H9 (cell line): Measurements from ENCODE around the gene FAM227B. TPM values are rescaled to one million over a fixed set of nuclear protein-coding genes. Genes with fewer than 3 reads are reported as not detected.

ENCODE experiments used
- DNase-seq: peaks from one replicate; pipeline ENCODE4 v3.0.0-alpha.2; 2017
- H2AFZ ChIP-seq: one replicate; pipeline ENCODE4 v1.6.1; 2013; ENCODE audit warnings: mild to moderate bottlenecking, low read length, control low read depth, moderate library complexity
- H2AK5ac ChIP-seq: 2 replicates; pipeline ENCODE4 v1.6.1; 2013; ENCODE audit warnings: low read length, control low read depth, mixed read lengths; ENCODE audit not compliant: insufficient read length
- H2BK120ac ChIP-seq: one replicate; pipeline ENCODE4 v1.6.1; 2013; ENCODE audit warnings: low read depth, mild to moderate bottlenecking, low read length, control low read depth, inconsistent platforms; ENCODE audit not compliant: poor library complexity, severe bottlenecking
- H2BK12ac ChIP-seq: 2 replicates; pipeline ENCODE4 v1.6.1; 2013; ENCODE audit warnings: low read length, control low read depth, mixed read lengths, low read depth; ENCODE audit not compliant: insufficient read length
- H2BK15ac ChIP-seq: 2 replicates; pipeline ENCODE4 v1.6.1; 2013; ENCODE audit warnings: low read depth, low read length, control low read depth
- H2BK20ac ChIP-seq: one replicate; pipeline ENCODE4 v1.6.1; 2013; ENCODE audit warnings: low read depth, mild to moderate bottlenecking, low read length, control low read depth, inconsistent platforms; ENCODE audit not compliant: poor library complexity, severe bottlenecking
- H2BK5ac ChIP-seq: 2 replicates; pipeline ENCODE4 v1.6.1; 2013; ENCODE audit warnings: low read length, control low read depth, mixed read lengths; ENCODE audit not compliant: insufficient read length
- H3K14ac ChIP-seq: 2 replicates; pipeline ENCODE4 v1.6.1; 2013; ENCODE audit warnings: low read length, control low read depth; ENCODE audit not compliant: insufficient read depth
- H3K18ac ChIP-seq: 2 replicates; pipeline ENCODE4 v1.6.1; 2013; ENCODE audit warnings: low read depth, mild to moderate bottlenecking, mixed read lengths, low read length, control low read depth; ENCODE audit not compliant: insufficient read length
- H3K23ac ChIP-seq: 2 replicates; pipeline ENCODE4 v1.6.1; 2013; ENCODE audit warnings: low read length, control low read depth, mixed read lengths, low read depth; ENCODE audit not compliant: insufficient read length
- H3K23me2 ChIP-seq: 2 replicates; pipeline ENCODE4 v1.6.1; 2013; ENCODE audit warnings: low read depth, mild to moderate bottlenecking, mixed read lengths, low read length, control low read depth; ENCODE audit not compliant: insufficient read length, poor library complexity, severe bottlenecking
- H3K27ac ChIP-seq: 2 replicates; pipeline ENCODE4 v1.5.1; 2013; ENCODE audit warnings: low read length, control low read depth, mixed read lengths, low read depth; ENCODE audit not compliant: insufficient read length
- H3K27me3 ChIP-seq: 2 replicates; pipeline ENCODE4 v1.6.1; 2013; ENCODE audit warnings: low read length, control low read depth, inconsistent platforms; ENCODE audit not compliant: insufficient read depth
- H3K4ac ChIP-seq: 2 replicates; pipeline ENCODE4 v1.6.1; 2013; ENCODE audit warnings: low read depth, mild to moderate bottlenecking, control low read depth, inconsistent platforms, low read length, moderate library complexity
- H3K4me1 ChIP-seq: 2 replicates; pipeline ENCODE4 v1.6.1; 2013; ENCODE audit warnings: low read length, control low read depth, inconsistent platforms; ENCODE audit not compliant: insufficient read depth
- H3K4me2 ChIP-seq: 2 replicates; pipeline ENCODE4 v1.6.1; 2013; ENCODE audit warnings: low read length, control low read depth, mixed read lengths; ENCODE audit not compliant: insufficient read length, insufficient read depth
- H3K56ac ChIP-seq: 2 replicates; pipeline ENCODE4 v1.6.1; 2013; ENCODE audit warnings: low read depth, mild to moderate bottlenecking, mixed read lengths, low read length, control low read depth; ENCODE audit not compliant: insufficient read length
- H3K79me1 ChIP-seq: 2 replicates; pipeline ENCODE4 v1.6.1; 2013; ENCODE audit warnings: low read depth, mild to moderate bottlenecking, moderate library complexity, low read length, control low read depth, inconsistent platforms; ENCODE audit not compliant: insufficient read depth, poor library complexity, severe bottlenecking
- H3K79me2 ChIP-seq: 2 replicates; pipeline ENCODE4 v1.6.1; 2013; ENCODE audit warnings: low read length, control low read depth, inconsistent platforms; ENCODE audit not compliant: insufficient read depth
- H3K9ac ChIP-seq: 2 replicates; pipeline ENCODE4 v1.6.1; 2013; ENCODE audit warnings: low read length, control low read depth, mixed read lengths; ENCODE audit not compliant: insufficient read length; ENCODE audit errors: extremely low read depth
- H3K9me3 ChIP-seq: one replicate; pipeline ENCODE4 v1.6.1; 2013; ENCODE audit warnings: low read depth, low read length, inconsistent platforms; ENCODE audit not compliant: control insufficient read depth
- H3T11ph ChIP-seq: one replicate; pipeline ENCODE4 v1.6.1; 2013; ENCODE audit warnings: mild to moderate bottlenecking, low read length, control low read depth, inconsistent platforms
- H4K20me1 ChIP-seq: one replicate; pipeline ENCODE4 v1.6.1; 2013; ENCODE audit not compliant: control insufficient read depth, insufficient read length, insufficient read depth
- H4K5ac ChIP-seq: 2 replicates; pipeline ENCODE4 v1.6.1; 2013; ENCODE audit warnings: low read depth, mild to moderate bottlenecking, mixed read lengths, low read length, control low read depth; ENCODE audit not compliant: insufficient read length
- H4K8ac ChIP-seq: replicated peaks from 2 replicates; pipeline ENCODE4 v1.6.1; 2013; ENCODE audit warnings: low read length, control low read depth, mixed read lengths, low read depth; ENCODE audit not compliant: insufficient read length
- H4K91ac ChIP-seq: 2 replicates; pipeline ENCODE4 v1.6.1; 2013; ENCODE audit warnings: low read depth, mild to moderate bottlenecking, moderate library complexity, mixed read lengths, low read length, control low read depth; ENCODE audit not compliant: insufficient read length
- H3K27ac Mint-ChIP-seq, 3 experiments: 2 replicates in 2 of 3; 3 replicates in 1 of 3; pipeline ENCODE4 v1.8.0; 2020 to 2021; ENCODE audit warnings: mixed read lengths in 3 of 3, mild to moderate bottlenecking in 1 of 3, moderate library complexity in 1 of 3
- H3K27me3 Mint-ChIP-seq: 2 replicates; pipeline ENCODE4 v1.8.0; 2021; ENCODE audit warnings: low read depth, mild to moderate bottlenecking, moderate library complexity, mixed read lengths
- H3K36me3 Mint-ChIP-seq, 3 experiments: 2 replicates in 2 of 3; 3 replicates in 1 of 3; pipeline ENCODE4 v1.8.0; 2020 to 2021; ENCODE audit warnings: low read depth in 3 of 3, mixed read lengths in 3 of 3; ENCODE audit not compliant: insufficient read depth in 1 of 3
- H3K4me1 Mint-ChIP-seq, 2 experiments: 2 replicates each; pipeline ENCODE4 v1.8.0; 2020; ENCODE audit warnings: mixed read lengths in 2 of 2
- H3K4me3 Mint-ChIP-seq, 2 experiments: 2 replicates in 1 of 2; 3 replicates in 1 of 2; pipeline ENCODE4 v1.8.0; 2020 to 2021; ENCODE audit warnings: mild to moderate bottlenecking in 2 of 2, mixed read lengths in 2 of 2, moderate library complexity in 1 of 2
- H3K9me3 Mint-ChIP-seq, 2 experiments: 2 replicates in 1 of 2; 3 replicates in 1 of 2; pipeline ENCODE4 v1.8.0; 2020; ENCODE audit warnings: mild to moderate bottlenecking in 2 of 2, mixed read lengths in 2 of 2, moderate library complexity in 1 of 2
- WGBS: extraction: QIAGEN DNeasy Blood & Tissue Kit; methylation state at CpG from one replicate; pipeline ENCODE4 v1.1.7; 2013; ENCODE audit warnings: missing lambda C conversion rate, low lambda C conversion rate, mixed read lengths; ENCODE audit not compliant: insufficient read length; ENCODE audit errors: extremely low coverage; 5-methylcytosine and 5-hydroxymethylcytosine counted together
- total RNA-seq: library from RNA; stranded (reverse); gene quantifications from 2 replicates; pipeline ENCODE4 v1.2.1, GENCODE V29; 2021
- TF ChIP-seq, protein P1 (sequence below): fragments of 200-600 bp; sonication (generic); conservative IDR thresholded peaks from 3 replicates; pipeline ENCODE4 v1.8.0; 2021; ENCODE audit warnings: antibody characterized with exemption, mild to moderate bottlenecking

FAM227B gene
- total RNA-seq, 1 experiment from 2014 or later, result 5.5 TPM

DNA sequence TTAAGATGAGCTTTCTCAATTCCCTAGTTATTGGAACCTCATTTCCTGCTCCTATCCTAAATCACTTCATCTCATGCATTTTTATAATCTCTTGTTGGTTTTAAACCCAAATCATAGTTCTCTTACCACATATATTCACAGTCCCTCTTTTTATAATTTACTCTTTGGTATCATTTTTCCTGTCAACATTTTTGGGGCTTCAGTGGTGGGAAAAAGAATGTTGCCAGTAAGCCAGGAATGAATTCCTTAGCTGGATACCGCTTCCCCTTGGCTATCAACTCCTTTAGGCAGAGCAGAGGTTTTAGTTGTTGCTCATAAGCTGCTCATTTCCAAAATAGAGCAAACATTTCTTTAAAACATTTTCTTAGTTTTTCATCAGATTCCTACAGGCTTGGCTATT, 338.3 kb downstream of the FAM227B start:
- H3K4me2 ChIP-seq, result no peak overlapping the region
- Mint-ChIP-seq H3K27me3 (no peaks in the 10 kb centered on the region), H3K9me3 (no peaks in the 10 kb centered on the region), H3K4me3 (no peak overlapping the region), H3K36me3 (peaks cover 0 to 19% (median 16%) of the 10 kb centered on the region in 3 experiments; a peak in 5 of 7 replicates), H3K27ac (no peak overlapping the region), H3K4me1 (peaks cover 4 to 17% of the 10 kb centered on the region in 2 experiments)
- H4K5ac ChIP-seq, result no peak overlapping the region
- no peaks in the 10 kb centered on the region for H3K27me3 ChIP-seq
- H3K56ac ChIP-seq, result no peak overlapping the region
- no CpG with 5 or more reads among the region's 1 CpG for WGBS
- no peak overlapping the region for H3K23ac ChIP-seq
- DNase-seq, result no peak
- no peak overlapping the region for H2AFZ ChIP-seq
- H2BK12ac ChIP-seq, result no peak overlapping the region
- no peak overlapping the region for H3K27ac ChIP-seq
- no peak overlapping the region for H4K91ac ChIP-seq
- no peak overlapping the region for H3K14ac ChIP-seq
- H3K79me1 ChIP-seq, result no peaks in the 10 kb centered on the region
- no peak overlapping the region for H2BK20ac ChIP-seq
- no peaks in the 10 kb centered on the region for H4K20me1 ChIP-seq
- no peak overlapping the region for H3K9ac ChIP-seq
- H3K9me3 ChIP-seq, result no peaks in the 10 kb centered on the region
- no peaks in the 10 kb centered on the region for H3K4me1 ChIP-seq
- H2BK5ac ChIP-seq, result no peak overlapping the region
- no peaks in the 10 kb centered on the region for H3K79me2 ChIP-seq
- no peak overlapping the region for H3T11ph ChIP-seq
- TF ChIP-seq, protein P1, sequence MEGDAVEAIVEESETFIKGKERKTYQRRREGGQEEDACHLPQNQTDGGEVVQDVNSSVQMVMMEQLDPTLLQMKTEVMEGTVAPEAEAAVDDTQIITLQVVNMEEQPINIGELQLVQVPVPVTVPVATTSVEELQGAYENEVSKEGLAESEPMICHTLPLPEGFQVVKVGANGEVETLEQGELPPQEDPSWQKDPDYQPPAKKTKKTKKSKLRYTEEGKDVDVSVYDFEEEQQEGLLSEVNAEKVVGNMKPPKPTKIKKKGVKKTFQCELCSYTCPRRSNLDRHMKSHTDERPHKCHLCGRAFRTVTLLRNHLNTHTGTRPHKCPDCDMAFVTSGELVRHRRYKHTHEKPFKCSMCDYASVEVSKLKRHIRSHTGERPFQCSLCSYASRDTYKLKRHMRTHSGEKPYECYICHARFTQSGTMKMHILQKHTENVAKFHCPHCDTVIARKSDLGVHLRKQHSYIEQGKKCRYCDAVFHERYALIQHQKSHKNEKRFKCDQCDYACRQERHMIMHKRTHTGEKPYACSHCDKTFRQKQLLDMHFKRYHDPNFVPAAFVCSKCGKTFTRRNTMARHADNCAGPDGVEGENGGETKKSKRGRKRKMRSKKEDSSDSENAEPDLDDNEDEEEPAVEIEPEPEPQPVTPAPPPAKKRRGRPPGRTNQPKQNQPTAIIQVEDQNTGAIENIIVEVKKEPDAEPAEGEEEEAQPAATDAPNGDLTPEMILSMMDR, result no peak
- H3K23me2 ChIP-seq, result no peaks in the 10 kb centered on the region
- H3K18ac ChIP-seq, result no peak overlapping the region
- H3K4ac ChIP-seq, result no peak overlapping the region
- H2BK15ac ChIP-seq, result no peak overlapping the region
- H4K8ac ChIP-seq, result no peak overlapping the region
- H2BK120ac ChIP-seq, result no peak overlapping the region
- H2AK5ac ChIP-seq, result no peak overlapping the region
